Tibial nerve (tissue), 3 donors: ENCODE measurements around the gene IQSEC1.

Experiments used
- POLR2A ChIP-seq, 2 donors: fragments of 450-650 bp; IDR thresholded peaks; one replicate each; pipeline ENCODE4 v1.6.1; 2017; ENCODE audit warnings: antibody characterized with exemption in 2 of 2, mild to moderate bottlenecking in 2 of 2, moderate library complexity in 2 of 2
- TF ChIP-seq, protein P1 (sequence below), 5 experiments: fragments of 200-600 bp in 3 of 5; fragments of 450-650 bp in 2 of 5; sonication (generic) in 3 of 5; IDR thresholded peaks; one replicate each; pipeline ENCODE4 v1.5.1; 2016 to 2019; ENCODE audit warnings: antibody characterized with exemption in 5 of 5, mild to moderate bottlenecking in 3 of 5, moderate library complexity in 2 of 5

DNA sequence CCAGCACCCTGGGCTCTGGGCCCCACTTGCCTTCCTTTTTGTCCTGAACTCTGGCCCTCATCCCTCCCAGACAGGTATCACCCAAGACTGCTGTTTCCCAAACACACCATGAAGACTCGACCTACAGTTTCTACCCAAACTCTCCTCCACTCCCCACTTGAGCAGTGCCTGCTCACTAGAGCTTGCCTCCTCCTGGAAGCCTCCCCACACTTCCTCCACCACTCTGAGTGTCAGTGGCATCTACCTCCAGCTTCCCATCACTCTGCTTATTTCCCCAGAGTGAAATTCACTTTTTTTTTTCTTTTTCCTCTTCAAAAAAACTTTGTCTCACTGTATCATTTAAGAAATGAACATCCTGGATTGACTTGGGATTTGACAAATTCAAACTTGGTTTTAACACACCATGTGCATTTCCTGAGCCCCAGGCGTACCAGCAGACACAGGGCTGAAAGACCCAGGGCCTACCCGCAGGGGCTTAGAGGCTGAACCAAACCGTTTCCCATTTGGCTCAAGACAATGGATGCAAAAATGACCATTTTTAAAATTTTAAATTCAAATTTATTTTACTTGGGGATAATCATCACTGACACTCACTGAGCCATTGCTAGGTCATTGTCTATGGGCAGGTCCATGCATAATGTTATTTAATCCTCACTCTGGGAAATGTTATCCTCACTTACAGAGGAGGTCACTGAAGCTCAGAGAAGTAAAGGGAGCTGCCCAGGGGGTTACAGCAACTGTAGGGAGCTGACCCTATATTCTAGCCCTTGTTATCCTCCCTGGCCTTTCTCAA lies 62.3 kb downstream of the IQSEC1 start:
- TF ChIP-seq, protein P1, sequence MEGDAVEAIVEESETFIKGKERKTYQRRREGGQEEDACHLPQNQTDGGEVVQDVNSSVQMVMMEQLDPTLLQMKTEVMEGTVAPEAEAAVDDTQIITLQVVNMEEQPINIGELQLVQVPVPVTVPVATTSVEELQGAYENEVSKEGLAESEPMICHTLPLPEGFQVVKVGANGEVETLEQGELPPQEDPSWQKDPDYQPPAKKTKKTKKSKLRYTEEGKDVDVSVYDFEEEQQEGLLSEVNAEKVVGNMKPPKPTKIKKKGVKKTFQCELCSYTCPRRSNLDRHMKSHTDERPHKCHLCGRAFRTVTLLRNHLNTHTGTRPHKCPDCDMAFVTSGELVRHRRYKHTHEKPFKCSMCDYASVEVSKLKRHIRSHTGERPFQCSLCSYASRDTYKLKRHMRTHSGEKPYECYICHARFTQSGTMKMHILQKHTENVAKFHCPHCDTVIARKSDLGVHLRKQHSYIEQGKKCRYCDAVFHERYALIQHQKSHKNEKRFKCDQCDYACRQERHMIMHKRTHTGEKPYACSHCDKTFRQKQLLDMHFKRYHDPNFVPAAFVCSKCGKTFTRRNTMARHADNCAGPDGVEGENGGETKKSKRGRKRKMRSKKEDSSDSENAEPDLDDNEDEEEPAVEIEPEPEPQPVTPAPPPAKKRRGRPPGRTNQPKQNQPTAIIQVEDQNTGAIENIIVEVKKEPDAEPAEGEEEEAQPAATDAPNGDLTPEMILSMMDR (IDR thresholded peaks at IDR 0.05) = no peak
- TF ChIP-seq POLR2A (IDR thresholded peaks at IDR 0.05) = no peak
